IMR-90 (cell line): ENCODE data around the gene PRKCH. TPM values are rescaled to one million over a fixed set of nuclear protein-coding genes. Genes with fewer than 3 reads are reported as not detected.
A peak's percentile ranks its signal among the peaks of the same experiment; 100 is the strongest.

Experiments used
- ATAC-seq: fragments of 200-7000 bp; cut with Tn5 transposase; 2 replicates; pipeline ENCODE4 v1.9.1; 2020; ENCODE audit warnings: low read depth, mild to moderate bottlenecking, moderate library complexity
- BruUV-seq: library from RNA; stranded (reverse); fragments of 400-500 nt; replicated peaks from 2 replicates; lab custom pipeline; 2021; lab: Mats Ljungman, UMichigan
- CTCF ChIA-PET: fragments of 300-600 bp; formaldehyde crosslinking; extraction: SDS; loops from one replicate; lab custom pipeline; 2021; ENCODE audit warnings: antibody characterized with exemption; lab: Yijun Ruan, JAX
- POLR2A ChIA-PET: fragments of 300-600 bp; sonication (Branson Sonifier 250); formaldehyde crosslinking; loops from one replicate; lab custom pipeline; 2022; ENCODE audit warnings: antibody characterized with exemption; ENCODE audit not compliant: unreplicated experiment; lab: Charles Lee
- DNase-seq: peaks from one replicate; pipeline ENCODE4 v3.0.0; 2013
- H2AFZ ChIP-seq: replicated peaks from 2 replicates; pipeline ENCODE3; 2013; ENCODE audit warnings: low read length, mild to moderate bottlenecking; ENCODE audit not compliant: poor library complexity
- H2AK5ac ChIP-seq: 2 replicates; pipeline ENCODE4 v1.6.1; 2013; ENCODE audit warnings: low read depth, low read length, inconsistent platforms
- H2AK9ac ChIP-seq: replicated peaks from 2 replicates; pipeline ENCODE3; 2013; ENCODE audit warnings: mild to moderate bottlenecking, low read depth, low read length, moderate library complexity; ENCODE audit not compliant: poor library complexity
- H2BK120ac ChIP-seq: 2 replicates; pipeline ENCODE4 v1.6.1; 2013; ENCODE audit warnings: low read depth, low read length, inconsistent platforms
- H2BK15ac ChIP-seq: 3 replicates; pipeline ENCODE4 v1.6.1; 2013; ENCODE audit warnings: low read depth, low read length, inconsistent platforms
- H2BK20ac ChIP-seq: 2 replicates; pipeline ENCODE4 v1.6.1; 2013; ENCODE audit warnings: low read depth, mild to moderate bottlenecking, inconsistent platforms, low read length, moderate library complexity
- H2BK5ac ChIP-seq: 2 replicates; pipeline ENCODE4 v1.6.1; 2013; ENCODE audit warnings: mild to moderate bottlenecking, low read depth, low read length, inconsistent platforms; ENCODE audit not compliant: poor library complexity, severe bottlenecking
- H3K14ac ChIP-seq: replicated peaks from 2 replicates; pipeline ENCODE4 v1.6.1; 2013; ENCODE audit warnings: low read depth, low read length, inconsistent platforms
- H3K18ac ChIP-seq: 2 replicates; pipeline ENCODE4 v1.6.1; 2013; ENCODE audit warnings: low read depth, low read length, control low read depth
- H3K23ac ChIP-seq: 2 replicates; pipeline ENCODE4 v1.6.1; 2013; ENCODE audit warnings: low read depth, low read length, inconsistent platforms
- H3K27ac ChIP-seq: 2 replicates; pipeline ENCODE4 v1.5.1; 2013; ENCODE audit warnings: mild to moderate bottlenecking, control low read depth, low read length; ENCODE audit not compliant: insufficient read depth
- H3K27me3 ChIP-seq: 2 replicates; pipeline ENCODE4 v1.6.1; 2013; ENCODE audit warnings: low read length; ENCODE audit not compliant: control insufficient read depth, insufficient read depth
- H3K36me3 ChIP-seq: 2 replicates; pipeline ENCODE4 v1.6.1; 2013; ENCODE audit warnings: low read length, mixed read lengths; ENCODE audit not compliant: control insufficient read depth, insufficient read depth
- H3K4ac ChIP-seq: 2 replicates; pipeline ENCODE4 v1.6.1; 2013; ENCODE audit warnings: low read depth, low read length, inconsistent platforms
- H3K4me1 ChIP-seq: 2 replicates; pipeline ENCODE4 v1.6.1; 2013; ENCODE audit warnings: low read length, mixed read lengths; ENCODE audit not compliant: control insufficient read depth, insufficient read depth
- H3K4me2 ChIP-seq: 2 replicates; pipeline ENCODE4 v1.6.1; 2013; ENCODE audit warnings: low read depth, mild to moderate bottlenecking, control low read depth, low read length, moderate library complexity
- H3K4me3 ChIP-seq: 2 replicates; pipeline ENCODE4 v1.5.1; 2013; ENCODE audit warnings: low read depth, mild to moderate bottlenecking, control low read depth, low read length, moderate library complexity; ENCODE audit not compliant: insufficient read depth
- H3K56ac ChIP-seq: 2 replicates; pipeline ENCODE4 v1.6.1; 2013; ENCODE audit warnings: low read length, inconsistent platforms; ENCODE audit not compliant: insufficient read depth; ENCODE audit errors: extremely low read depth
- H3K79me1 ChIP-seq, 2 experiments: 2 replicates each; pipeline ENCODE4 v1.6.1; 2013; ENCODE audit warnings: low read length in 2 of 2, inconsistent platforms in 1 of 2, low read depth in 1 of 2
- H3K9ac ChIP-seq: 2 replicates; pipeline ENCODE4 v1.6.1; 2013; ENCODE audit warnings: low read depth, low read length, control low read depth
- H3K9me1 ChIP-seq: 2 replicates; pipeline ENCODE4 v1.6.1; 2013; ENCODE audit warnings: low read length, inconsistent platforms; ENCODE audit not compliant: insufficient read depth
- H3K9me3 ChIP-seq: 2 replicates; pipeline ENCODE4 v1.6.1; 2013; ENCODE audit warnings: low read length; ENCODE audit not compliant: control insufficient read depth, insufficient read depth
- H4K20me1 ChIP-seq: 2 replicates; pipeline ENCODE4 v1.6.1; 2013; ENCODE audit warnings: low read length, inconsistent platforms; ENCODE audit not compliant: insufficient read depth
- H4K5ac ChIP-seq: 2 replicates; pipeline ENCODE4 v1.6.1; 2013; ENCODE audit warnings: mild to moderate bottlenecking, low read depth, low read length, control low read depth
- H4K8ac ChIP-seq, 2 experiments: 2 replicates each; pipeline ENCODE4 v1.6.1; 2013; ENCODE audit warnings: low read depth in 2 of 2, low read length in 2 of 2, control low read depth in 1 of 2, inconsistent platforms in 1 of 2
- H4K91ac ChIP-seq: 2 replicates; pipeline ENCODE4 v1.6.1; 2013; ENCODE audit warnings: low read depth, low read length, inconsistent platforms; ENCODE audit not compliant: insufficient read depth
- BHLHE40 ChIP-seq: fragments of 150-350 bp; IDR thresholded peaks from 2 replicates; pipeline ENCODE4 v1.6.1; 2016; ENCODE audit warnings: mild to moderate bottlenecking, low read depth, low read length
- CEBPB ChIP-seq: IDR thresholded peaks from 2 replicates; pipeline ENCODE4 v1.6.1; 2012; ENCODE audit warnings: low read depth, low read length, improper control_type of control experiment
- CHD1 ChIP-seq: IDR thresholded peaks from 2 replicates; pipeline ENCODE4 v1.6.1; 2012; ENCODE audit warnings: low read depth, low read length, improper control_type of control experiment
- FOS ChIP-seq: fragments of 150-350 bp; IDR thresholded peaks from 2 replicates; pipeline ENCODE4 v1.6.1; 2016; ENCODE audit warnings: low read depth, low read length
- MAFK ChIP-seq: IDR thresholded peaks from 2 replicates; pipeline ENCODE4 v1.6.1; 2012; ENCODE audit warnings: low read depth, low read length, improper control_type of control experiment
- MAZ ChIP-seq: IDR thresholded peaks from 2 replicates; pipeline ENCODE4 v1.6.1; 2012; ENCODE audit warnings: low read depth, mild to moderate bottlenecking, low read length, improper control_type of control experiment, moderate library complexity, borderline replicate concordance
- MXI1 ChIP-seq: IDR thresholded peaks from 2 replicates; pipeline ENCODE4 v1.6.1; 2012; ENCODE audit warnings: low read depth, mild to moderate bottlenecking, low read length, moderate library complexity, borderline replicate concordance
- NFE2L2 ChIP-seq: fragments of 150-350 bp; IDR thresholded peaks from 2 replicates; pipeline ENCODE4 v1.6.1; 2016; ENCODE audit warnings: low read depth, mild to moderate bottlenecking, low read length
- POLR2A ChIP-seq: IDR thresholded peaks from 2 replicates; pipeline ENCODE4 v1.6.1; 2012; ENCODE audit warnings: mild to moderate bottlenecking, low read depth, low read length
- RAD21 ChIP-seq: IDR thresholded peaks from 2 replicates; pipeline ENCODE4 v1.6.1; 2012; ENCODE audit warnings: low read length, improper control_type of control experiment
- RCOR1 ChIP-seq: IDR thresholded peaks from 2 replicates; pipeline ENCODE4 v1.6.1; 2012; ENCODE audit warnings: mild to moderate bottlenecking, low read length, improper control_type of control experiment; ENCODE audit not compliant: insufficient replicate concordance
- RFX5 ChIP-seq: IDR thresholded peaks from 2 replicates; pipeline ENCODE4 v1.8.0; 2012; ENCODE audit warnings: low read depth, mild to moderate bottlenecking, low read length, moderate library complexity
- SMC3 ChIP-seq: fragments of 150-350 bp; IDR thresholded peaks from 2 replicates; pipeline ENCODE4 v1.6.1; 2016; ENCODE audit warnings: low read depth, mild to moderate bottlenecking, antibody characterized with exemption, low read length, moderate library complexity
- WGBS, 2 experiments: methylation state at CpG; one replicate each; pipeline versions ENCODE4 v1.1.5 to v1.1.7; 2013; ENCODE audit warnings: missing lambda C conversion rate in 2 of 2; ENCODE audit not compliant: insufficient read length in 1 of 2; ENCODE audit errors: extremely low coverage in 2 of 2; 5-methylcytosine and 5-hydroxymethylcytosine counted together
- dilution Hi-C: fragments of 300-500 bp; cut with HindIII; formaldehyde crosslinking; loops from one replicate; pipeline ENCODE4 v1.14.3; 2018; ENCODE audit warnings: low sequenced_read_pairs; ENCODE audit not compliant: unreplicated experiment
- in situ Hi-C: fragments of 300-500 bp; cut with MboI; formaldehyde crosslinking; loops from 3 replicates; pipeline ENCODE4 v1.14.3; 2019; ENCODE audit warnings: low sequenced_read_pairs, inconsistent platforms, mixed read lengths
- intact Hi-C: fragments of 100-400 bp; cut with micrococcal nuclease; formaldehyde crosslinking; loops from 2 replicates; pipeline ENCODE4 v1.10.0; 2022
- polyA plus RNA-seq, 3 experiments: library from polyadenylated mRNA; depleted of rRNA; stranded (reverse); fragments of >200 nt; gene quantifications; 2 replicates each; pipeline ENCODE4 v1.2.3, GENCODE V29; 2012; ENCODE audit warnings: low replicate concordance in 1 of 3
- total RNA-seq: library from RNA; depleted of rRNA; stranded (reverse); fragments of >200 nt; gene quantifications from 2 replicates; pipeline ENCODE4 v1.2.3, GENCODE V29; 2012
- TF ChIP-seq, protein P1 (sequence below): fragments of 150-350 bp; IDR thresholded peaks from 2 replicates; pipeline ENCODE4 v1.6.1; 2016; ENCODE audit warnings: low read depth, mild to moderate bottlenecking, low read length, moderate library complexity, borderline replicate concordance
- TF ChIP-seq, protein P2 (sequence below): conservative IDR thresholded peaks from 2 replicates; pipeline ENCODE4 v1.5.1; 2012; ENCODE audit warnings: mild to moderate bottlenecking, low read depth, low read length, improper control_type of control experiment
- TF ChIP-seq, protein P3 (sequence below): fragments of 150-350 bp; IDR thresholded peaks from 2 replicates; pipeline ENCODE4 v1.6.1; 2017; ENCODE audit warnings: mild to moderate bottlenecking, antibody characterized with exemption, low read length, low read depth

Gene PRKCH
- total and polyA plus RNA-seq, 2 of the 4 experiments (the other 2 are of a cell fraction), result 1.6 to 2.3 TPM

DNA sequence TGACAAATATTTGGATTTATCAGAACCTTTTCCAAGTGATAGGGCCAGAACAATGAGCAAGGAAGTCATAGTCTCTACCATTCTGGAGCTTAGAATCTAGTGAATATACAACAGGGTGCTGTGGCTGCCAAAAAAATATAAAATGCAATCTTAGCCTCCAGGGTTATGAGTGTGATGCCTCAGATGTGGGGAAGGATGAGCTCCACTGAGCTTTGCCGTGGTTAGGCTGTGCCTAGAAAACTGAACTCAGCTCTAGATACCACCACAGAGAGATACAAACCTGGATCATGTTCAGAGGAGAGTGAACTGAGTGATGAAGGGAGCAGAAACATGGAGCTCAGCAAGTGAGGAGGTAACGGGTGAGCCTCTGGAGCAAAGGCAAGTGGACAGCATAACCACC is 235.9 kb downstream of the PRKCH start:
- Histone ChIP-seq H3K36me3 (no peaks in the 10 kb centered on the region), H3K4me2 (no peak overlapping the region), H3K4ac (peak overlapping the region; percentile 68), H3K9me1 (peaks cover 41% of the 10 kb centered on the region), H4K91ac (peak overlapping the region; percentile 60), H4K5ac (peak overlapping the region; percentile 58), H2BK20ac (peak overlapping the region; percentile 60), H3K23ac (peak overlapping the region; percentile 50; the same call in 1 of the 2 replicates), H3K18ac (peak overlapping the region; percentile 65), H2AFZ (no peak overlapping the region), H2AK9ac (no peak overlapping the region), H3K27ac (peak overlapping the region; percentile 11; the same call in 1 of the 2 replicates), H2BK120ac (peak overlapping the region; percentile 83), H3K9ac (no peak overlapping the region), H4K8ac (peak overlapping the region in 1 of 2 experiments; percentile 47; a peak in 2 of 4 replicates), H4K20me1 (no peaks in the 10 kb centered on the region), H3K56ac (no peak overlapping the region), H3K14ac (peak overlapping the region; percentile 47; the same call in 1 of the 2 replicates), H2BK5ac (peak overlapping the region; percentile 31), H3K9me3 (no peaks in the 10 kb centered on the region), H2BK15ac (peak overlapping the region; percentile 55; the same call in 2 of the 3 replicates), H2AK5ac (peak overlapping the region; percentile 92), H3K4me3 (no peak overlapping the region), H3K4me1 (peaks cover 51% of the 10 kb centered on the region), H3K79me1 (peaks cover 9 to 58% of the 10 kb centered on the region in 2 experiments), H3K27me3 (no peaks in the 10 kb centered on the region)
- ATAC-seq (no peak), DNase-seq (no peak)
- dilution Hi-C loops, result no loop called here
- TF ChIP-seq POLR2A, result no peak
- TF ChIP-seq RCOR1, result no peak
- TF ChIP-seq, protein P1, sequence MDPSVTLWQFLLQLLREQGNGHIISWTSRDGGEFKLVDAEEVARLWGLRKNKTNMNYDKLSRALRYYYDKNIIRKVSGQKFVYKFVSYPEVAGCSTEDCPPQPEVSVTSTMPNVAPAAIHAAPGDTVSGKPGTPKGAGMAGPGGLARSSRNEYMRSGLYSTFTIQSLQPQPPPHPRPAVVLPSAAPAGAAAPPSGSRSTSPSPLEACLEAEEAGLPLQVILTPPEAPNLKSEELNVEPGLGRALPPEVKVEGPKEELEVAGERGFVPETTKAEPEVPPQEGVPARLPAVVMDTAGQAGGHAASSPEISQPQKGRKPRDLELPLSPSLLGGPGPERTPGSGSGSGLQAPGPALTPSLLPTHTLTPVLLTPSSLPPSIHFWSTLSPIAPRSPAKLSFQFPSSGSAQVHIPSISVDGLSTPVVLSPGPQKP, result no peak
- TF ChIP-seq, protein P2, sequence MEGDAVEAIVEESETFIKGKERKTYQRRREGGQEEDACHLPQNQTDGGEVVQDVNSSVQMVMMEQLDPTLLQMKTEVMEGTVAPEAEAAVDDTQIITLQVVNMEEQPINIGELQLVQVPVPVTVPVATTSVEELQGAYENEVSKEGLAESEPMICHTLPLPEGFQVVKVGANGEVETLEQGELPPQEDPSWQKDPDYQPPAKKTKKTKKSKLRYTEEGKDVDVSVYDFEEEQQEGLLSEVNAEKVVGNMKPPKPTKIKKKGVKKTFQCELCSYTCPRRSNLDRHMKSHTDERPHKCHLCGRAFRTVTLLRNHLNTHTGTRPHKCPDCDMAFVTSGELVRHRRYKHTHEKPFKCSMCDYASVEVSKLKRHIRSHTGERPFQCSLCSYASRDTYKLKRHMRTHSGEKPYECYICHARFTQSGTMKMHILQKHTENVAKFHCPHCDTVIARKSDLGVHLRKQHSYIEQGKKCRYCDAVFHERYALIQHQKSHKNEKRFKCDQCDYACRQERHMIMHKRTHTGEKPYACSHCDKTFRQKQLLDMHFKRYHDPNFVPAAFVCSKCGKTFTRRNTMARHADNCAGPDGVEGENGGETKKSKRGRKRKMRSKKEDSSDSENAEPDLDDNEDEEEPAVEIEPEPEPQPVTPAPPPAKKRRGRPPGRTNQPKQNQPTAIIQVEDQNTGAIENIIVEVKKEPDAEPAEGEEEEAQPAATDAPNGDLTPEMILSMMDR, result no peak
- TF ChIP-seq MXI1, result no peak
- no peak for TF ChIP-seq MAZ
- no peak for TF ChIP-seq CEBPB
- no peak for TF ChIP-seq FOS
- no peak for TF ChIP-seq CHD1
- TF ChIP-seq, protein P3, sequence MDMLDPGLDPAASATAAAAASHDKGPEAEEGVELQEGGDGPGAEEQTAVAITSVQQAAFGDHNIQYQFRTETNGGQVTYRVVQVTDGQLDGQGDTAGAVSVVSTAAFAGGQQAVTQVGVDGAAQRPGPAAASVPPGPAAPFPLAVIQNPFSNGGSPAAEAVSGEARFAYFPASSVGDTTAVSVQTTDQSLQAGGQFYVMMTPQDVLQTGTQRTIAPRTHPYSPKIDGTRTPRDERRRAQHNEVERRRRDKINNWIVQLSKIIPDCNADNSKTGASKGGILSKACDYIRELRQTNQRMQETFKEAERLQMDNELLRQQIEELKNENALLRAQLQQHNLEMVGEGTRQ, result no peak
- TF ChIP-seq RFX5, result no peak
- TF ChIP-seq BHLHE40, result no peak
- no peak for TF ChIP-seq NFE2L2
- no peak for TF ChIP-seq SMC3
- TF ChIP-seq RAD21, result no peak
- no peak for TF ChIP-seq MAFK
- no CpG with 5 or more reads among the region's 2 CpGs for WGBS, 2 experiments
- intact Hi-C loops, result loop anchor here (10.0 kb wide), 1 partner anchor 278 kb away; no protein-coding TSS in a partner anchor
- in situ Hi-C loops, result loop anchor here (25.0 kb wide), 1 partner anchor 920 kb away; the partner anchor contains the start of gene SIX1
- BruUV-seq, result no TSS peak
- ChIA-PET CTCF (no interaction called here), POLR2A (interaction anchor here (0.5 kb wide), 1 partner anchor 1458 kb away, joined by 4 read pairs; no protein-coding TSS in a partner anchor)
